ENCODE data around the gene OSM. TPM values are rescaled to one million over a fixed set of nuclear protein-coding genes. Genes with fewer than 3 reads are reported as not detected.

Gene OSM
- total RNA-seq, 1 experiment from 2014 or later: not detected

GRCh38 chr22:30288419-30289140 lies 21.9 kb upstream of the OSM start (continued):
- no peak for TF ChIP-seq CTCF (IDR thresholded peaks at IDR 0.05 in 2 of 3, conservative IDR thresholded peaks at IDR 0.05 in 1 of 3; ENCODE audit: borderline replicate concordance in 1 of 3, insufficient read depth in 1 of 3, low read depth in 2 of 3, low read length in 2 of 3)

GRCh38 chr22:30287648-30288418 lies 21.2 kb upstream of the OSM start:
- intact Hi-C loops (cut with micrococcal nuclease): loop anchor here (1.0 to 5.0 kb wide), 4 partner anchors 25 to 180 kb away; partner anchors contain the start of genes MTFP1 and RNF215
- CTCF ChIA-PET: interaction anchor here (0.7 to 5.4 kb wide), 37 partner anchors 10 to 587 kb away, joined by 3 to 81 read pairs (median 5); partner anchors contain the start of genes CCDC157, RNF215, SEC14L2 and SF3A1
- Histone ChIP-seq H3K27ac (ENCODE audit: low read depth, low read length) (peak overlapping the region; percentile 53), H4K20me1 (ENCODE audit: insufficient read depth) (no peaks in the 10 kb centered on the region), H3K9ac (ENCODE audit: low read length) (peak overlapping the region; percentile 23; the same call in 1 of the 2 replicates), H3K4me1 (ENCODE audit: control insufficient read depth in 1 of 2, insufficient read depth in 2 of 2, low read length in 2 of 2) (peaks cover 37 to 57% of the 10 kb centered on the region in 2 experiments), H3K36me3 (ENCODE audit: control insufficient read depth in 1 of 2, insufficient read depth in 2 of 2, low read length in 2 of 2) (peaks cover 0 to 2% of the 10 kb centered on the region in 2 experiments; a peak in 2 of 4 replicates), H3K27me3 (ENCODE audit: insufficient read depth, low read length) (no peaks in the 10 kb centered on the region), H3K4me2 (ENCODE audit: low read length) (peak overlapping the region; percentile 97), H2AFZ (ENCODE audit: low read depth, low read length, poor library complexity, severe bottlenecking) (no peak overlapping the region), H3K4me3 (replicated peaks in 1 of 2; ENCODE audit: low read depth in 1 of 2, low read length in 2 of 2) (peak overlapping the region; percentile 65 to 80; a peak in 3 of 4 replicates), H3K9me2 (ENCODE audit: insufficient read depth) (no peaks in the 10 kb centered on the region), H3K79me2 (ENCODE audit: insufficient read depth, low read length) (no peaks in the 10 kb centered on the region), H3K9me3 (ENCODE audit: control insufficient read depth in 1 of 2, insufficient read depth in 1 of 2, low read depth in 1 of 2, low read length in 2 of 2) (no peaks in the 10 kb centered on the region)
- TF ChIP-seq RAD21 (IDR thresholded peaks at IDR 0.05; ENCODE audit: low read depth): peak; percentile 91
- no peak for TF ChIP-seq CEBPB (IDR thresholded peaks at IDR 0.05; ENCODE audit: low read depth)
- peak; percentile 68 to 93 (median 86) for TF ChIP-seq CTCF (IDR thresholded peaks at IDR 0.05 in 2 of 3, conservative IDR thresholded peaks at IDR 0.05 in 1 of 3; ENCODE audit: borderline replicate concordance in 1 of 3, insufficient read depth in 1 of 3, low read depth in 2 of 3, low read length in 2 of 3)
- TF ChIP-seq ZFX (IDR thresholded peaks at IDR 0.05): no peak
- ATAC-seq: peak; percentile 73
- RAD21 ChIA-PET (ENCODE audit: low non-redundant PET in 1 of 2, low total read pairs in 2 of 2, uncharacterized antibody in 2 of 2, unreplicated experiment in 2 of 2): interaction anchor here (0.7 to 2.0 kb wide), 19 partner anchors 19 to 199 kb away, joined by 3 to 21 read pairs (median 3); partner anchors contain the start of genes RNF215 (in 2 of the 2), TBC1D10A (in 2 of the 2), MTFP1 (in 1 of the 2) and SEC14L2 (in 1 of the 2)
- POLR2A ChIA-PET: interaction anchor here (0.9 to 1.9 kb wide), 11 partner anchors 28 to 138 kb away, joined by 3 to 10 read pairs (median 6); partner anchors contain the start of genes CCDC157, MTFP1, RNF215 and SEC14L2
- DNase-seq (ENCODE audit: low read depth, low spot score): peak; percentile 89
- BruUV-seq (replicated peaks): TSS peak; percentile 32

Data from HCT116 (cell line).